Retinal pigment epithelial cell (primary cell): ENCODE results near the gene GCSAM.
A peak's percentile ranks its signal among the peaks of the same experiment; 100 is the strongest.

Experiments used
- DNase-seq: peaks from one replicate; pipeline ENCODE4 v3.0.0-alpha.2; 2010; ENCODE audit warnings: low read depth
- H3K4me3 ChIP-seq: 2 replicates; pipeline ENCODE4 v1.5.1; 2011; ENCODE audit warnings: mild to moderate bottlenecking, low read length, control low read depth, moderate library complexity
- CTCF ChIP-seq: conservative IDR thresholded peaks from 2 replicates; pipeline ENCODE4 v1.5.1; 2011; ENCODE audit warnings: low read depth, low read length, control low read depth, inconsistent platforms

GCSAM gene

GRCh38 chr3:112115806-112116383 lies 17.2 kb downstream of the GCSAM start:
- DNase-seq: no peak
- no peak overlapping the region for H3K4me3 ChIP-seq
- TF ChIP-seq CTCF: no peak

- no peak overlapping the region for H3K4me3 ChIP-seq
- peak; percentile 49 for DNase-seq
- no peak for TF ChIP-seq CTCF
Measured at GRCh38 chr3:112115161-112115739, 17.8 kb downstream of the GCSAM start.

- no peak overlapping the region for H3K4me3 ChIP-seq
- no peak for DNase-seq
- TF ChIP-seq CTCF: no peak
Measured at GRCh38 chr3:112114576-112115160, 18.4 kb downstream of the GCSAM start.

- no peak overlapping the region for H3K4me3 ChIP-seq
- DNase-seq: no peak
- peak; percentile 91 for TF ChIP-seq CTCF
Measured at GRCh38 chr3:112111785-112112402, 21.2 kb downstream of the GCSAM start.

- no peak for TF ChIP-seq CTCF
- no peak overlapping the region for H3K4me3 ChIP-seq
- no peak for DNase-seq
Measured at GRCh38 chr3:112109322-112109721, 23.7 kb downstream of the GCSAM start.

GRCh38 chr3:112104774-112105173 lies 28.3 kb downstream of the GCSAM start:
- no peak overlapping the region for H3K4me3 ChIP-seq
- no peak for DNase-seq
- no peak for TF ChIP-seq CTCF
